ENCODE results near the gene FOXF1. TPM values are rescaled to one million over a fixed set of nuclear protein-coding genes. Genes with fewer than 3 reads are reported as not detected.

FOXF1 gene
- polyA plus RNA-seq, 1 donor (not counting 4 experiments of a cell fraction or from before 2014, with no cell fraction given): not detected

GRCh38 chr16:86498671-86499439, 11.5 kb upstream of the FOXF1 start:
- no peak overlapping the region for H3K27ac ChIP-seq (ENCODE audit: control insufficient read depth, insufficient read depth, low read length)
- no peaks in the 10 kb centered on the region for H3K9me1 ChIP-seq (ENCODE audit: control insufficient read depth, extremely low read depth, insufficient read depth, low read length)
- no peaks in the 10 kb centered on the region for H3K9me3 ChIP-seq (ENCODE audit: control insufficient read depth, low read depth, low read length)
- H3K4me1 ChIP-seq (ENCODE audit: control insufficient read depth, extremely low read depth, insufficient read depth, low read length): no peaks in the 10 kb centered on the region
- peaks cover 94% of the 10 kb centered on the region for H3K27me3 ChIP-seq (ENCODE audit: control insufficient read depth, extremely low read depth, insufficient read depth, low read length)
- H3K79me2 ChIP-seq (ENCODE audit: control insufficient read depth, insufficient read depth, low read length): no peaks in the 10 kb centered on the region
- no peak overlapping the region for H3K9ac ChIP-seq (ENCODE audit: control insufficient read depth, extremely low read depth, insufficient read depth, low read length)
- FAIRE-seq: no peak
- no peaks in the 10 kb centered on the region for H4K20me1 ChIP-seq (ENCODE audit: control insufficient read depth, extremely low read depth, insufficient read depth, low read length)
- no peak overlapping the region for H3K4me2 ChIP-seq (ENCODE audit: control insufficient read depth, extremely low read depth, insufficient read depth, low read depth, low read length)
- TF ChIP-seq CTCF (optimal IDR thresholded peaks at IDR 0.05 in 1 of 3, IDR thresholded peaks at IDR 0.05 in 1 of 3, conservative IDR thresholded peaks at IDR 0.05 in 1 of 3; ENCODE audit: extremely low read depth in 1 of 3, insufficient read depth in 2 of 3, low read length in 3 of 3) (no peak), EZH2 (IDR thresholded peaks at IDR 0.05; ENCODE audit: low read length) (peak; percentile 92)
- DNase-seq (ENCODE audit: low read depth, low spot score): no peak
- H2AFZ ChIP-seq (ENCODE audit: control insufficient read depth, low read length): no peak overlapping the region
- H3K4me3 ChIP-seq (ENCODE audit: control insufficient read depth in 2 of 3, extremely low read depth in 1 of 3, insufficient read depth in 2 of 3, low read depth in 1 of 3, low read length in 3 of 3): no peak overlapping the region
- dilution Hi-C loops (cut with MboI; ENCODE audit: extremely low pct_ligation_motif_present, low sequenced_read_pairs): no loop called here
- H3K36me3 ChIP-seq (ENCODE audit: control insufficient read depth in 2 of 2, extremely low read depth in 1 of 2, insufficient read depth in 2 of 2, low read length in 2 of 2): no peaks in the 10 kb centered on the region

GRCh38 chr16:86499440-86499786, 10.9 kb upstream of the FOXF1 start:
- Histone ChIP-seq H3K4me3 (ENCODE audit: control insufficient read depth in 2 of 3, extremely low read depth in 1 of 3, insufficient read depth in 2 of 3, low read depth in 1 of 3, low read length in 3 of 3) (no peak overlapping the region), H3K27me3 (ENCODE audit: control insufficient read depth, extremely low read depth, insufficient read depth, low read length) (peaks cover 94% of the 10 kb centered on the region), H3K9ac (ENCODE audit: control insufficient read depth, extremely low read depth, insufficient read depth, low read length) (no peak overlapping the region), H3K79me2 (ENCODE audit: control insufficient read depth, insufficient read depth, low read length) (no peaks in the 10 kb centered on the region), H3K4me2 (ENCODE audit: control insufficient read depth, extremely low read depth, insufficient read depth, low read depth, low read length) (no peak overlapping the region), H4K20me1 (ENCODE audit: control insufficient read depth, extremely low read depth, insufficient read depth, low read length) (no peaks in the 10 kb centered on the region), H3K36me3 (ENCODE audit: control insufficient read depth in 2 of 2, extremely low read depth in 1 of 2, insufficient read depth in 2 of 2, low read length in 2 of 2) (no peaks in the 10 kb centered on the region), H2AFZ (ENCODE audit: control insufficient read depth, low read length) (no peak overlapping the region), H3K9me3 (ENCODE audit: control insufficient read depth, low read depth, low read length) (no peaks in the 10 kb centered on the region), H3K4me1 (ENCODE audit: control insufficient read depth, extremely low read depth, insufficient read depth, low read length) (no peaks in the 10 kb centered on the region), H3K27ac (ENCODE audit: control insufficient read depth, insufficient read depth, low read length) (no peak overlapping the region), H3K9me1 (ENCODE audit: control insufficient read depth, extremely low read depth, insufficient read depth, low read length) (no peaks in the 10 kb centered on the region)
- no peak for DNase-seq (ENCODE audit: low read depth, low spot score)
- FAIRE-seq: no peak
- dilution Hi-C loops (cut with MboI; ENCODE audit: extremely low pct_ligation_motif_present, low sequenced_read_pairs): no loop called here
- TF ChIP-seq CTCF (optimal IDR thresholded peaks at IDR 0.05 in 1 of 3, IDR thresholded peaks at IDR 0.05 in 1 of 3, conservative IDR thresholded peaks at IDR 0.05 in 1 of 3; ENCODE audit: extremely low read depth in 1 of 3, insufficient read depth in 2 of 3, low read length in 3 of 3): no peak
- TF ChIP-seq EZH2 (IDR thresholded peaks at IDR 0.05; ENCODE audit: low read length): peak; percentile 36

Data from keratinocyte (primary cell).